Measurements from ENCODE around the gene KCNT2.

DNA sequence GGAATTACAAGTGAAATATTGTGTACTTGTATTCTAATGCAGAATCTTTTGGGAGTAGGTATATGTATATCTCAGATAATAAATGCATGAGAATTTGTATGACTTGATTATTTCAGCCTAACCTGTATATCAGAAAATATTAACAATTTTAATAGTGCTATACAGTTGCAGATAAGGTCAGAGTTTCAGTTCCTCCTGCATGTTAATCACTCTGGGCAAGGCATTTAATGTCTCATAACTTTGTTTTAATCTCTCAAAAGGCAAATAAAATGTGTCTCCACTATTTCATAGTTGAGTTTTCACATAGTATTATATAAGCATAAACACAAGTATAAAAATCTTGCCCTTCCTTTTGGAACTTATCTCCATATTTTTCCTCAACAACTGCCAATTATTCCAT lies 352.5 kb downstream of the KCNT2 start:
- TF ChIP-seq, protein P1, sequence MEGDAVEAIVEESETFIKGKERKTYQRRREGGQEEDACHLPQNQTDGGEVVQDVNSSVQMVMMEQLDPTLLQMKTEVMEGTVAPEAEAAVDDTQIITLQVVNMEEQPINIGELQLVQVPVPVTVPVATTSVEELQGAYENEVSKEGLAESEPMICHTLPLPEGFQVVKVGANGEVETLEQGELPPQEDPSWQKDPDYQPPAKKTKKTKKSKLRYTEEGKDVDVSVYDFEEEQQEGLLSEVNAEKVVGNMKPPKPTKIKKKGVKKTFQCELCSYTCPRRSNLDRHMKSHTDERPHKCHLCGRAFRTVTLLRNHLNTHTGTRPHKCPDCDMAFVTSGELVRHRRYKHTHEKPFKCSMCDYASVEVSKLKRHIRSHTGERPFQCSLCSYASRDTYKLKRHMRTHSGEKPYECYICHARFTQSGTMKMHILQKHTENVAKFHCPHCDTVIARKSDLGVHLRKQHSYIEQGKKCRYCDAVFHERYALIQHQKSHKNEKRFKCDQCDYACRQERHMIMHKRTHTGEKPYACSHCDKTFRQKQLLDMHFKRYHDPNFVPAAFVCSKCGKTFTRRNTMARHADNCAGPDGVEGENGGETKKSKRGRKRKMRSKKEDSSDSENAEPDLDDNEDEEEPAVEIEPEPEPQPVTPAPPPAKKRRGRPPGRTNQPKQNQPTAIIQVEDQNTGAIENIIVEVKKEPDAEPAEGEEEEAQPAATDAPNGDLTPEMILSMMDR (IDR thresholded peaks at IDR 0.05), result no peak
- TF ChIP-seq POLR2A (IDR thresholded peaks at IDR 0.05; ENCODE audit: low read depth) (no peak), POLR2AphosphoS5 (IDR thresholded peaks at IDR 0.05) (no peak)
